Measurements from ENCODE around the gene ANAPC15. TPM values are rescaled to one million over a fixed set of nuclear protein-coding genes. Genes with fewer than 3 reads are reported as not detected.
"Not testable (repeated sequence)": the region's sequence is repeated elsewhere in the genome, so short reads cannot be mapped to it uniquely, and the experiment has no call there.

ANAPC15 gene
- total RNA-seq, 6 donors from 2014 or later = 12.8 to 39.1 (median 29.5) TPM

DNA sequence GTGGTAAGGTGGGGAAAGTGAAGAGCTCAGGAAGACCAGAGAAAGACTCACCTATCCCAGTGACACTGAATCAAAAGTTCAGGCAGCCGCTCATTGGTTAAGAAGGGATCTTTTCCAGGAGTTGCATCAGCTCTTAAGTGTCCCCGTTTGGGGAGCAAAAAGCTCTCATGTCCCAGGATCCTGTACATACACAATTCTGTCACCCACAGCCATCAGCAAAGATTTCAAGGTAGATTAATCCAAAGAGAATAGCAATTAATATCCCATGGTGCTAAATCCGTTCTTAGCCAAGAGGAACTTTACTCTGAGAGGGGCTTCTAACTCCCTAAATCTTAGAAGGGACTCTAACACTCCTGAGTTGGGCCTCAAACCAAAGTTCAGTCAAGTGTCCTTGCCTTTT lies 42.3 kb upstream of the ANAPC15 start:
- TF ChIP-seq, protein P1, sequence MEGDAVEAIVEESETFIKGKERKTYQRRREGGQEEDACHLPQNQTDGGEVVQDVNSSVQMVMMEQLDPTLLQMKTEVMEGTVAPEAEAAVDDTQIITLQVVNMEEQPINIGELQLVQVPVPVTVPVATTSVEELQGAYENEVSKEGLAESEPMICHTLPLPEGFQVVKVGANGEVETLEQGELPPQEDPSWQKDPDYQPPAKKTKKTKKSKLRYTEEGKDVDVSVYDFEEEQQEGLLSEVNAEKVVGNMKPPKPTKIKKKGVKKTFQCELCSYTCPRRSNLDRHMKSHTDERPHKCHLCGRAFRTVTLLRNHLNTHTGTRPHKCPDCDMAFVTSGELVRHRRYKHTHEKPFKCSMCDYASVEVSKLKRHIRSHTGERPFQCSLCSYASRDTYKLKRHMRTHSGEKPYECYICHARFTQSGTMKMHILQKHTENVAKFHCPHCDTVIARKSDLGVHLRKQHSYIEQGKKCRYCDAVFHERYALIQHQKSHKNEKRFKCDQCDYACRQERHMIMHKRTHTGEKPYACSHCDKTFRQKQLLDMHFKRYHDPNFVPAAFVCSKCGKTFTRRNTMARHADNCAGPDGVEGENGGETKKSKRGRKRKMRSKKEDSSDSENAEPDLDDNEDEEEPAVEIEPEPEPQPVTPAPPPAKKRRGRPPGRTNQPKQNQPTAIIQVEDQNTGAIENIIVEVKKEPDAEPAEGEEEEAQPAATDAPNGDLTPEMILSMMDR (IDR thresholded peaks at IDR 0.05) = no peak
- no peak for TF ChIP-seq POLR2A (IDR thresholded peaks at IDR 0.05)
- no peak for TF ChIP-seq EP300 (IDR thresholded peaks at IDR 0.05)
- no peak for TF ChIP-seq POLR2AphosphoS5 (IDR thresholded peaks at IDR 0.05)
- H3K9me3 ChIP-seq = no peaks in the 10 kb centered on the region
- WGBS, 2 donors = 84 to 86% methylated on average over 3 of the region's 3 CpGs
- H3K36me3 ChIP-seq = no peaks in the 10 kb centered on the region
- no peak for DNase-seq
- H3K4me3 ChIP-seq = no peak overlapping the region
- no peaks in the 10 kb centered on the region for H3K4me1 ChIP-seq
- no peak overlapping the region for H3K27ac ChIP-seq
- no peak for ATAC-seq (ENCODE audit: low FRiP score in 2 of 2)
- H3K27me3 ChIP-seq = no peaks in the 10 kb centered on the region

DNA sequence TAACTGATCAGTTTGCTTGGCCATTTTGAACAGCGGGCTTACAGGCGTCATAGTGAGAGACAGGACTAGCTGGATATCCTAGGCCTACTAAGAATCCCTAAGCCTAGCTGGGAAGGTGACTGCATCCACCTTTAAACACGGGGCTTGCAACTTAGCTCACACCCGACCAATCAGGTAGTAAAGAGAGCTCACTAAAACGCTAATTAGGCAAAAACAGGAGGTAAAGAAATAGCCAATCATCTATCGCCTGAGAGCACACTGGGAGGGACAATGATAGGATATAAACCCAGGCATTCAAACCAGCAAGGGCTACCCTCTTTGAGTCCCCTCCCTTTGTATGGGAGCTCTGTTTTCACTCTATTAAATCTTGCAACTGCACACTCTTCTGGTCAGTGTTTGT lies 41.4 kb upstream of the ANAPC15 start:
- not testable (repeated sequence) for ATAC-seq (ENCODE audit: low FRiP score in 2 of 2); H3K27me3 ChIP-seq; H3K36me3 ChIP-seq; H3K4me3 ChIP-seq; H3K4me1 ChIP-seq; H3K27ac ChIP-seq; H3K9me3 ChIP-seq; DNase-seq
- WGBS, 2 donors = 86 to 89% methylated on average over 6 of the region's 6 CpGs

DNA sequence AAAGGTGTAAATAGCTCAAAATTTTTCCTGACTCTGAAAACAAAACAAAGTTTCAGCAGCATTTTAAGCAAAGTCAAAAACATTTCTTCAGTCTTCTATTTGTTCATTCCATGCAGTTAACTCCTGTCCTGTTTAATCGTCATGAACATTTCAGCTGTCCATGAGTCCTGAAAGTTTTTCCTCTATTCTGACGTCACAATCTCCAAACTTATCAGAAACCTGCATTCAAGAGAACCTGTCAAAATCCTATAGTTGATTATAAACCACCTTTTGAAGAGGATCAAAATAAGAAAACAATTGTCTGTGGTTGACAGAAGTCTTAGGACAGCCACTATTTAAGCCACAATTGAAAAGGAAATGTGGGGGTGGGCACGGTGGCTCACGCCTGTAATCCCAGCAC lies 38.4 kb upstream of the ANAPC15 start:
- TF ChIP-seq POLR2AphosphoS5 (IDR thresholded peaks at IDR 0.05) (no peak), EP300 (IDR thresholded peaks at IDR 0.05) (no peak), POLR2A (IDR thresholded peaks at IDR 0.05) (no peak)
- TF ChIP-seq, protein P1 (IDR thresholded peaks at IDR 0.05) = no peak
- Histone ChIP-seq H3K4me1 (no peaks in the 10 kb centered on the region), H3K9me3 (no peaks in the 10 kb centered on the region), H3K27ac (no peak overlapping the region), H3K27me3 (no peaks in the 10 kb centered on the region), H3K4me3 (no peak overlapping the region), H3K36me3 (no peaks in the 10 kb centered on the region)
- no peak for ATAC-seq (ENCODE audit: low FRiP score in 2 of 2)
- 68 to 73% methylated on average over 4 of the region's 4 CpGs for WGBS, 2 donors
- DNase-seq = no peak

- H3K36me3 ChIP-seq = no peaks in the 10 kb centered on the region
- ATAC-seq (ENCODE audit: low FRiP score in 2 of 2) (no peak), DNase-seq (no peak)
- H3K27me3 ChIP-seq = no peaks in the 10 kb centered on the region
- H3K9me3 ChIP-seq = no peaks in the 10 kb centered on the region
- 44 to 79% methylated on average over 2 of the region's 2 CpGs for WGBS, 2 donors
- H3K4me3 ChIP-seq = no peak overlapping the region
- no peaks in the 10 kb centered on the region for H3K4me1 ChIP-seq
- H3K27ac ChIP-seq = no peak overlapping the region
- TF ChIP-seq POLR2A (IDR thresholded peaks at IDR 0.05) (no peak), POLR2AphosphoS5 (IDR thresholded peaks at IDR 0.05) (no peak), EP300 (IDR thresholded peaks at IDR 0.05) (no peak)
- TF ChIP-seq, protein P1 (IDR thresholded peaks at IDR 0.05) = no peak
Observed at GRCh38 chr11:72146625-72147024, 34.1 kb upstream of the ANAPC15 start.

DNA sequence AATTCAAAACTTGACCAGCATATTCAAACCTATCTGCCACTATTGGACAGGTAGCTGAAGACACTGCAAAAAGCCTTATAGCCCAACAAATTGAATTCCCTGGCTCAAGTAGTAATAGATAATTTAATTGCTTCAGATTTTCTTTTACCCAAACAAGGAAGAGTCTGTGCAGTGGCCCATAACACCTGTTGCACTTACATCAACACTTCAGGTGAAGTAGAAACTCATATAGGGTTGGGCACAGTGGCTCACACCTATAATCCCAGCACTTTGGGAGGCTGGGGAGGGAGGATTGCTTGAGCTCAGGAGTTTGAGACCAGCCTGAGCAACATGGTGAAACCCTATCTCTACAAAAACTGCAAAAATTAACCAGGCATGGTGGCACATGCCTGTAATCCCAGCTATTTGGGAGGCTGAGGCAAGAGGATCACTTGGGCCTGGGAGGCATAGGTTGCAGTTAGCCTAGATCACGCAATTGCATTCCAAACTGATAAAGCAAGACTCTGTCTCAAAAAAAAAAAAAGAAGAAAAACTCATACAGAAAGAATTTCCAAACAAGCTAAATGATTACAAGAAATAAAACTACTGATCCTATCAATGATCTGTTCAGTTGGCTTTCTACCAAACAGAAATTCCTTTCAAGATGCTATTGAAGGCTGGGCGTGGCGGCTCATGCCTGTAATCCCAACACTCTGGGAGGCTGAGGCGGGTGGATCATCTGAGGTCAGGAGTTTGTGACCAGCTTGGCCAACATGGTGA lies 32.5 kb upstream of the ANAPC15 start:
- Histone ChIP-seq H3K9me3 (no peaks in the 10 kb centered on the region), H3K4me1 (no peaks in the 10 kb centered on the region), H3K27ac (no peak overlapping the region), H3K36me3 (no peaks in the 10 kb centered on the region), H3K4me3 (no peak overlapping the region), H3K27me3 (no peaks in the 10 kb centered on the region)
- DNase-seq = no peak
- 83 to 85% methylated on average over 4 of the region's 4 CpGs for WGBS, 2 donors
- ATAC-seq (ENCODE audit: low FRiP score in 2 of 2) = peak in 1 of 2 donors; percentile 67
- no peak for TF ChIP-seq POLR2AphosphoS5 (IDR thresholded peaks at IDR 0.05)

DNA sequence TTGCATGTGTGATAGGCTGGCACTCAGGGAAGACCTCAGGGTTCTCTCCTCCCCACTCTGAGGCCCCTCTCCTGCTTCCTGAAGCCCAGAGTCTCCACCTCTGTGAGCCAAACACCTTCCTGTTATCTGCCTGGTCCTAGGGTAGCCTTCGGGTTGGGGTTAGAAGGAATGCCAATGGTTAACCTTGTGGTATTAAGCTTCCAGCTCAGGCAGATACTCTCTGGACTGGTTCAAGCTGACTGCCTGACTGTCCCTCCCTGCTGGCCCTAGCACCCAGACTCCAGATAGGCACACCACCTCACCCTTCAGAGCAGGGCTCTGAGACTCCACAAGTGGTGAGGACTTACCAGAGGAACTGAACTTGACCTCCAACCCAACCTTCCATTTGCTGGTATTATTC lies 30.0 kb upstream of the ANAPC15 start:
- H3K4me3 ChIP-seq; H3K27ac ChIP-seq; H3K27me3 ChIP-seq; H3K9me3 ChIP-seq; H3K4me1 ChIP-seq; ATAC-seq (ENCODE audit: low FRiP score in 2 of 2); H3K36me3 ChIP-seq; DNase-seq: not testable (repeated sequence)
- WGBS, 2 donors = no CpG with 5 or more reads among the region's 1 CpG

- ATAC-seq (ENCODE audit: low FRiP score in 2 of 2); DNase-seq; H3K27ac ChIP-seq; H3K4me1 ChIP-seq; H3K27me3 ChIP-seq; H3K36me3 ChIP-seq; H3K4me3 ChIP-seq; H3K9me3 ChIP-seq: not testable (repeated sequence)
- WGBS, 2 donors = 44 to 64% methylated on average over 1 of the region's 1 CpG
Observed at GRCh38 chr11:72142086-72142485, 29.6 kb upstream of the ANAPC15 start.

Data from upper lobe of left lung (tissue), 6 donors.